Neural cell (in vitro differentiated cells): ENCODE results near the gene TPD52L1. TPM values are rescaled to one million over a fixed set of nuclear protein-coding genes. Genes with fewer than 3 reads are reported as not detected.

ENCODE experiments used
- H2AFZ ChIP-seq: fragments of 200-600, 300-800 bp; sonication (generic), shearing (Covaris generic); 2 replicates; pipeline ENCODE4 v1.6.0; 2014; ENCODE audit warnings: low read depth, mild to moderate bottlenecking, antibody characterized with exemption, low read length, moderate library complexity
- H3F3A ChIP-seq: fragments of 200-600 bp; shearing (Covaris generic); 2 replicates; pipeline ENCODE4 v1.6.1; 2016; ENCODE audit warnings: mild to moderate bottlenecking, moderate library complexity, mixed read lengths, antibody characterized with exemption, low read length; ENCODE audit not compliant: insufficient read depth, poor library complexity, severe bottlenecking
- H3K27ac ChIP-seq: fragments of 200-600, 300-800 bp; sonication (generic), shearing (Covaris generic); 2 replicates; pipeline ENCODE4 v1.5.1; 2014; ENCODE audit warnings: mild to moderate bottlenecking, low read length, moderate library complexity
- H3K27me3 ChIP-seq: fragments of 300-800, 200-600 bp; sonication (generic), shearing (Covaris generic); 2 replicates; pipeline ENCODE4 v1.6.0; 2014; ENCODE audit warnings: mild to moderate bottlenecking, low read depth, low read length, moderate library complexity; ENCODE audit not compliant: insufficient read depth
- H3K36me3 ChIP-seq: fragments of 300-800, 200-600 bp; sonication (generic), shearing (Covaris generic); 2 replicates; pipeline ENCODE4 v1.5.1; 2014; ENCODE audit warnings: mild to moderate bottlenecking, antibody characterized with exemption, low read length, moderate library complexity; ENCODE audit not compliant: insufficient read depth
- H3K4me2 ChIP-seq: fragments of 300-800, 200-600 bp; sonication (generic), shearing (Covaris generic); 2 replicates; pipeline ENCODE4 v1.6.0; 2014; ENCODE audit warnings: mild to moderate bottlenecking, low read length
- H3K4me3 ChIP-seq: fragments of 300-800, 200-600 bp; sonication (generic), shearing (Covaris generic); 2 replicates; pipeline ENCODE4 v1.5.1; 2014; ENCODE audit warnings: mild to moderate bottlenecking, low read length, moderate library complexity
- H3K79me2 ChIP-seq: fragments of 200-600 bp; shearing (Covaris generic); replicated peaks from 2 replicates; pipeline ENCODE4 v1.6.0; 2014; ENCODE audit warnings: mild to moderate bottlenecking, low read length, moderate library complexity; ENCODE audit not compliant: insufficient read depth
- H3K9ac ChIP-seq: fragments of 300-800, 200-600 bp; sonication (generic), shearing (Covaris generic); 2 replicates; pipeline ENCODE4 v1.6.1; 2016; ENCODE audit warnings: mild to moderate bottlenecking, low read length, mixed read lengths
- H3K9me2 ChIP-seq: fragments of 200-600 bp; shearing (Covaris generic); 2 replicates; pipeline ENCODE4 v1.6.1; 2016; ENCODE audit warnings: mild to moderate bottlenecking, low read length, mixed read lengths; ENCODE audit not compliant: insufficient read depth
- H3K9me3 ChIP-seq: fragments of 200-600, 300-800 bp; sonication (generic), shearing (Covaris generic); 2 replicates; pipeline ENCODE4 v1.6.1; 2016; ENCODE audit warnings: mild to moderate bottlenecking, mixed run types, low read length, moderate library complexity, mixed read lengths
- H4K20me1 ChIP-seq: fragments of 200-600 bp; shearing (Covaris generic); 2 replicates; pipeline ENCODE4 v1.6.1; 2016; ENCODE audit warnings: mild to moderate bottlenecking, mixed run types; ENCODE audit not compliant: insufficient read depth
- CTCF ChIP-seq: fragments of 450-650 bp; IDR thresholded peaks from 2 replicates; pipeline ENCODE4 v1.5.1; 2014; ENCODE audit warnings: antibody characterized with exemption, mild to moderate bottlenecking, moderate library complexity; ENCODE audit not compliant: poor library complexity, severe bottlenecking
- EP300 ChIP-seq: fragments of 450-650 bp; conservative IDR thresholded peaks from 2 replicates; pipeline ENCODE4 v1.6.1; 2014; ENCODE audit warnings: antibody characterized with exemption, mild to moderate bottlenecking, moderate library complexity; ENCODE audit not compliant: poor library complexity, severe bottlenecking
- EZH2 ChIP-seq: fragments of 200-600, 300-800 bp; shearing (Covaris generic), sonication (generic); IDR thresholded peaks from 2 replicates; pipeline ENCODE4 v1.6.1; 2014; ENCODE audit warnings: antibody characterized with exemption, low read length, borderline replicate concordance, mild to moderate bottlenecking; ENCODE audit not compliant: insufficient read depth, poor library complexity, severe bottlenecking
- MXI1 ChIP-seq: fragments of 450-650 bp; conservative IDR thresholded peaks from 2 replicates; pipeline ENCODE4 v1.6.1; 2014; ENCODE audit warnings: antibody characterized with exemption, mild to moderate bottlenecking; ENCODE audit not compliant: poor library complexity, severe bottlenecking
- POLR2AphosphoS5 ChIP-seq: IDR thresholded peaks from 2 replicates; pipeline ENCODE4 v1.6.1; 2012
- RAD21 ChIP-seq: fragments of 450-650 bp; conservative IDR thresholded peaks from 2 replicates; pipeline ENCODE4 v1.6.1; 2014; ENCODE audit warnings: antibody characterized with exemption, mild to moderate bottlenecking, moderate library complexity
- REST ChIP-seq: IDR thresholded peaks from 2 replicates; pipeline ENCODE4 v1.6.1; 2012; ENCODE audit warnings: borderline replicate concordance
- SMC3 ChIP-seq: fragments of 450-650 bp; conservative IDR thresholded peaks from 2 replicates; pipeline ENCODE4 v1.6.1; 2014; ENCODE audit warnings: antibody characterized with exemption, mild to moderate bottlenecking, moderate library complexity; ENCODE audit not compliant: poor library complexity
- TAF1 ChIP-seq: IDR thresholded peaks from 2 replicates; pipeline ENCODE4 v1.6.1; 2012; ENCODE audit warnings: low read depth
- polyA plus RNA-seq: library from polyadenylated mRNA; depleted of rRNA; stranded (reverse); fragments of >200 nt; gene quantifications from 2 replicates; pipeline ENCODE4 v1.2.3, GENCODE V29; 2014

Gene TPD52L1
- polyA plus RNA-seq, 1 donor from 2014 or later: 8.9 TPM

- Histone ChIP-seq H3K27ac (no peak overlapping the region), H3K4me2 (no peak overlapping the region), H2AFZ (no peak overlapping the region), H3K9ac (no peak overlapping the region), H3K27me3 (no peaks in the 10 kb centered on the region), H3K4me3 (no peak overlapping the region), H3K36me3 (no peaks in the 10 kb centered on the region), H3K79me2 (no peaks in the 10 kb centered on the region), H3F3A (no peaks in the 10 kb centered on the region), H4K20me1 (no peaks in the 10 kb centered on the region), H3K9me2 (no peaks in the 10 kb centered on the region), H3K9me3 (no peaks in the 10 kb centered on the region)
- TF ChIP-seq EP300: no peak
Observed at GRCh38 chr6:125217369-125217768, 63.8 kb downstream of the TPD52L1 start.

- Histone ChIP-seq H3K27ac (no peak overlapping the region), H3K9ac (no peak overlapping the region), H3F3A (no peaks in the 10 kb centered on the region), H3K9me2 (no peaks in the 10 kb centered on the region), H3K4me2 (no peak overlapping the region), H4K20me1 (no peaks in the 10 kb centered on the region), H3K27me3 (no peaks in the 10 kb centered on the region), H3K79me2 (no peaks in the 10 kb centered on the region), H2AFZ (no peak overlapping the region), H3K36me3 (no peaks in the 10 kb centered on the region), H3K4me3 (no peak overlapping the region), H3K9me3 (no peaks in the 10 kb centered on the region)
- TF ChIP-seq MXI1 (no peak), EP300 (no peak), CTCF (no peak), EZH2 (no peak), RAD21 (no peak), TAF1 (no peak), REST (no peak), POLR2AphosphoS5 (no peak), SMC3 (no peak)
Observed at GRCh38 chr6:125217992-125218391, 64.4 kb downstream of the TPD52L1 start.

GRCh38 chr6:125219361-125219895 lies 65.9 kb downstream of the TPD52L1 start:
- H3K9me2 ChIP-seq: no peaks in the 10 kb centered on the region
- no peaks in the 10 kb centered on the region for H3K36me3 ChIP-seq
- no peak overlapping the region for H3K27ac ChIP-seq
- H3K4me3 ChIP-seq: no peak overlapping the region
- H3K9ac ChIP-seq: no peak overlapping the region
- H3K9me3 ChIP-seq: no peaks in the 10 kb centered on the region
- TF ChIP-seq SMC3 (no peak), EZH2 (no peak), POLR2AphosphoS5 (no peak), EP300 (no peak), CTCF (no peak), MXI1 (no peak), REST (no peak), RAD21 (no peak), TAF1 (no peak)
- no peaks in the 10 kb centered on the region for H3F3A ChIP-seq
- H3K27me3 ChIP-seq: no peaks in the 10 kb centered on the region
- no peak overlapping the region for H3K4me2 ChIP-seq
- no peaks in the 10 kb centered on the region for H3K79me2 ChIP-seq
- no peaks in the 10 kb centered on the region for H4K20me1 ChIP-seq
- no peak overlapping the region for H2AFZ ChIP-seq
